ENCODE measurements around the gene RNF10.

Gene RNF10

DNA sequence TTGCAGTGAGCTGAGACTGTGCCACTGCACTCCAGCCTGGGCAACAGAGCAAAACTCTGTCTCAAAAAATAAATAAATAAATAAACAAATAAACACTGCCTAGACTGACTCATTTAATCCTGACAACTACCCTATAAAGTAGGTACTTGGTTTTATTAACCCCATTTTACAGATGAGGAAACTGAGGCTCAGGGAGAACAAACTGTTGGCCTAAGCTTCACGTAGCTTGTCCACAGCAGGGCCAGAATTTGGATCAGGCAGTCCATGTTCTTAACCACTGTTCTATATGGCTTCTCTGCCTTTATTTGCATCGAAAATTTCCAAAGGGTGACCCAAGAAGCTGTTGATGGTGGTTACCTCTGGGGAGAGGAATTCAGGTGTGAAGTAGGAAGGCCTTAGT lies 52.7 kb downstream of the RNF10 start:
- Histone ChIP-seq H3K9ac (ENCODE audit: insufficient read length) (no peak overlapping the region), H3K36me3 (ENCODE audit: insufficient read depth, low read length) (no peaks in the 10 kb centered on the region), H3K27ac (no peak overlapping the region), H3K9me3 (ENCODE audit: low read depth, low read length) (no peaks in the 10 kb centered on the region), H3K4me3 (no peak overlapping the region)
- TF ChIP-seq EZH2 (IDR thresholded peaks at IDR 0.05) (no peak), POLR2AphosphoS5 (IDR thresholded peaks at IDR 0.05; ENCODE audit: borderline replicate concordance, low read depth, low read length) (no peak), FOXP2 (optimal IDR thresholded peaks at IDR 0.05; ENCODE audit: control extremely low read depth, extremely low read length, insufficient read depth) (no peak)
- no peak for DNase-seq (ENCODE audit: low read depth, low spot score)

DNA sequence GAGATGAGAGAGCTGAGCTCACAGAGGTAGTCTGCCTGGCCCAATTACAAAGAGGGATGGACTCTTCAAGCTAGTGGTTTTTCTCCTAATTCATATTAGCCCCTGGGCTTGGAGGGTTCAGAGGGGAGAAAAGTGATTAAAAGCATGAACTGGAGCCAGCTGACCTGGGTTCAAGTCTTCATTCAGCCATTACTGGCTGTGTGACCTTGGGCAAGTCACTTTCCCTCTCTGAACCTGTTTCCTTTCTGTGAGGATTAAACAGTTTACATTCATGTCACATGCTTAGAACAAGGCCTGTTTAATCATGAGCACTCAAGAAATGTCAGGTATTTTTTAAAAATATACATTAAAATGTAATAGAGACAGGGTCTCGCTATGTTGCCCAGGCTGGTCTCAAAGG lies 54.2 kb downstream of the RNF10 start:
- DNase-seq (ENCODE audit: low read depth, low spot score): no peak
- Histone ChIP-seq H3K4me3 (no peak overlapping the region), H3K27ac (no peak overlapping the region), H3K36me3 (ENCODE audit: insufficient read depth, low read length) (no peaks in the 10 kb centered on the region), H3K9ac (ENCODE audit: insufficient read length) (no peak overlapping the region), H3K9me3 (ENCODE audit: low read depth, low read length) (no peaks in the 10 kb centered on the region)
- TF ChIP-seq EZH2 (IDR thresholded peaks at IDR 0.05) (no peak), FOXP2 (optimal IDR thresholded peaks at IDR 0.05; ENCODE audit: control extremely low read depth, extremely low read length, insufficient read depth) (no peak), POLR2AphosphoS5 (IDR thresholded peaks at IDR 0.05; ENCODE audit: borderline replicate concordance, low read depth, low read length) (no peak)

DNA sequence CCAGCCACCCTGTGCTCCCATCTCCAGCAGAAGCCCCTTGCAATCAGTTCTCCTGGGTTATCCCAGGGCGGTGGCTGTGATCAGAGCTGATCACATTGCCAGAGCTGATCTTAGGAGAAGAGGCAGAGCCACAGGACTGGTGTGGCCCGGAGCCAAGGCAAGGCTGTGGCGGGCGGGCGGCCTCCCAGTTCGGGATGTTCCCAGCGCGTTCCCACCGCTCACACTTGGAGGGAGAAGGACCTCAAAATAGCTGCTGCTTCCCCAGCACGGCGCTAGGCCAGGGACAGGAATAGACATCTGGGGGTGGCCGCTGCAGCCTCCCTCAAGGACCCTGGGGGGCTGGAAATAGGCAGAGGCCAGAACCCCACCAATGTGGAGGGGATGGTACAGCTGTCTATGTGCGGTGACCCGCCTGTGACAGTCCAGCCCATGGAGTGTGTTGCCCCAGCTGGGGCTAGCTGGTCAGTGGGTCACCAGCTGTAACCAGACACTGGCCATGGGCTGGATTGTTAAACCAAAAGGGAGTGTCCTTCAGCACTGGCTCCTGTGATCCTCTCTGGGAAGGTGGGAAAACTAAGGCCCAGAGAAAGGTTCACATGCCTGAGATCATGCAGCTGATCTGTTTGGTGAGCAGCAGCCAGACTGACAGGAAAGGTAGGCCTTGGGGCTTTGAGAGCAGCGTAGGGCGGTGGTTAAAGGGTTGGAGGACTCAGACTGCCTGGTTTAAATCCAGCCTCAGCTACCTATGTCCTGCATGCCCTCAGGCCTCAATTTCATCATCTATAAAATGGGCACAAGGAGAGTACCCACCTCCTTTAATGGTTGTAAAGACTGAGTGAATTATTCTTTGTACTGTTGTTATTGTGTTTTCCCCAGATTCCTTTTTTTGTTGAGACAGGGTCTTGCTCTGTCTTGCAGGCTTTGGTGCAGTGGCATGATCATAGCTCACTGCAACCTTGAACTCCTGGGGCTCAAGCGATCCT lies 55.1 kb downstream of the RNF10 start:
- H3K9me3 ChIP-seq (ENCODE audit: low read depth, low read length): no peaks in the 10 kb centered on the region
- no peak overlapping the region for H3K27ac ChIP-seq
- H3K36me3 ChIP-seq (ENCODE audit: insufficient read depth, low read length): no peaks in the 10 kb centered on the region
- no peak for TF ChIP-seq EZH2 (IDR thresholded peaks at IDR 0.05)
- no peak for DNase-seq (ENCODE audit: low read depth, low spot score)
- no peak overlapping the region for H3K4me3 ChIP-seq
- no peak overlapping the region for H3K9ac ChIP-seq (ENCODE audit: insufficient read length)

DNA sequence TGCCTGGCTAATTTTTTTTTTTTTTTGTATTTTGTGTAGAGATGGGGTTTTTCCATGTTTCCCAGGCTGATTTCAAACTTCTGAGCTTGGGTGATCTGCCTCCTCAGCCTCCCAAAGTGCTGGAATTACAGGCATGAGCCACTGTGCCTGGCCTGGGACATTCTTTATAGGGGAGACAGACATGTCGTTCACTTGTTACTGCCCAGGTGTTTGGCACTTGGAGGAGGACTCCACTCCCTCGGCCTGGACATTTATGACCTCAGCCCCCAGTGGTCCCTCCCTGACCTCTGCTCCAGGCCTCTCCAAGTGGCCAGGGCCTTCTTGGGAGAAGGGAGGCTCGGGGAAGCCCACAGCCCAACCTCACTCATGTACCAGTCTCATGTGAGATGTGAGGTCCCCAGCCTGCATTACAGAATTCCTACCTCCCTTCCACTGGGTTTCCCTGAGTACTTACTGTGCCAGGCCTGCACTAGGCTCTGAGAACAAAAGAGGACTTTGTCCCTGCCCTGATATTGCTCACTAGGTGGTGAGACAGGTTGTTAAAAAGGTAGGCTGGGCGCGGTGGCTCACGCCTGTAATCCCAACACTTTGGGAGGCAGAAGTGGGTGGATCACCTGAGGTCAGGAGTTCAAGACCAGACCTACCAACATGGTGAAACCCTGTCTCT lies 56.7 kb downstream of the RNF10 start:
- H3K4me3 ChIP-seq: no peak overlapping the region
- no peak overlapping the region for H3K27ac ChIP-seq
- no peaks in the 10 kb centered on the region for H3K36me3 ChIP-seq (ENCODE audit: insufficient read depth, low read length)
- no peak overlapping the region for H3K9ac ChIP-seq (ENCODE audit: insufficient read length)
- no peak for TF ChIP-seq POLR2AphosphoS5 (IDR thresholded peaks at IDR 0.05; ENCODE audit: borderline replicate concordance, low read depth, low read length)
- no peak for TF ChIP-seq EZH2 (IDR thresholded peaks at IDR 0.05)
- no peak for TF ChIP-seq FOXP2 (optimal IDR thresholded peaks at IDR 0.05; ENCODE audit: control extremely low read depth, extremely low read length, insufficient read depth)
- no peak for DNase-seq (ENCODE audit: low read depth, low spot score)
- H3K9me3 ChIP-seq (ENCODE audit: low read depth, low read length): no peaks in the 10 kb centered on the region

DNA sequence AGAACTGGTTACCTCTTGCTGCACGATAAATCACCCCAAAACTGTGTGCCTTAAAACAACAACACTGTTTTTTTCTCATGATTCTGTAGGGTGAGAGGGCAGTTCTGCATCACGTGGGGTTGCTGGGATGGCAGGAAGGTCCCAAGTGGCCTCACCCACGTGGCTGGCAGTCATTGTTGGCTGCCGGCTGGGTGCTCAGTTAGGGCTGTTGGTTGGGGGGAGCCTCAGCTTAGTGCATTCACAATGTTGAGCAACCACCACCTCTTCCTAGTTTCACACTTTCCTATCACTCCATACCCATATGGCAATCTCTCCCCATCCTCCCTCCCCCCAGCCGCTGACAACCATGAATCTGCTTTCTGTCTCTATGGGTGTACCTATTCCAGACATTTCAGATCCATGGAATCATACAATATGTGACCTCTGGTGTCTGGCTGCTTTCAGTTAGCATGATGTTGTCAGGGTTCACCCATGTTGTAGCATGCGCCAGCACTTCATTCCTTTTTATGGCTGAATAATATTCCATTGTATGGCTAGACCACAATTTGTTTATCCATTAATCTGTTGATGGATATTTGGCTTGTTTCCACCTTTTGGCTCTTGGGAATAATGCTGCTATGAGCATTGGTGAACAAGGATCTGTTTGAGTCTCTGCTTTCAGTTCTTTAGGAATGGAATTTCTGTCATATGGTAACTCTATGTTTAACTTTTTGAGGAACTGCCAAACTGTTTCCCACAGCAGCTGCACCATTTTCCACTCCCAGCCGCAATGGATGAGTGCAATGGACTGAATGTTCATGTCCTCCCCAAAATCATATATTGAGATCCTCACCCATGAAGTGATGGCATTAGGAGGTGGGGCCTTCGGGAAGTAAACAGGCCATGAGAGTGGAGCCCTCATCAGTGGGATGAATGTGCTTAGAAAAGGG lies 58.2 kb downstream of the RNF10 start:
- Histone ChIP-seq H3K36me3 (ENCODE audit: insufficient read depth, low read length) (no peaks in the 10 kb centered on the region), H3K27ac (no peak overlapping the region), H3K9me3 (ENCODE audit: low read depth, low read length) (no peaks in the 10 kb centered on the region), H3K9ac (ENCODE audit: insufficient read length) (no peak overlapping the region), H3K4me3 (no peak overlapping the region)
- no peak for DNase-seq (ENCODE audit: low read depth, low spot score)
- TF ChIP-seq POLR2AphosphoS5 (IDR thresholded peaks at IDR 0.05; ENCODE audit: borderline replicate concordance, low read depth, low read length) (no peak), FOXP2 (optimal IDR thresholded peaks at IDR 0.05; ENCODE audit: control extremely low read depth, extremely low read length, insufficient read depth) (no peak), EZH2 (IDR thresholded peaks at IDR 0.05) (no peak)

DNA sequence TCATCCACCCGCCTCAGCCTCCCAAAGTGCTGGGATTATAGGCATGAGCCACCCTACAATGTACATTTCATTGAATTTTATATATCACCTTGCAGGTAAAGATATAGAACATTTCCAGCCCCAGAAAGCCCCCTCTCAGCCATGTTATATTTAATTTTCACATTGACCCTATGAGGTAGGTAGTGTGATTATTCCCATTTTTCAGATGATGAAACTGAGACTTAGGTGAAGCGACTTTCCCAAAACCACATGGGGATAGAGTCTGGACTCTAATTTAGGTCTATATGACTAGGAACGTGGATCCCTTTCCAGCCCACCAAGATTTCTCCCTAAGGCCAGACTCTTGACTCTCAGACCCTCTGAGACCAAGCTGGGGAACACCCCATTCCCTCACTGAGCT lies 62.7 kb downstream of the RNF10 start:
- no peaks in the 10 kb centered on the region for H3K9me3 ChIP-seq (ENCODE audit: low read depth, low read length)
- H3K4me3 ChIP-seq: no peak overlapping the region
- no peaks in the 10 kb centered on the region for H3K36me3 ChIP-seq (ENCODE audit: insufficient read depth, low read length)
- no peak overlapping the region for H3K27ac ChIP-seq
- DNase-seq (ENCODE audit: low read depth, low spot score): no peak
- no peak overlapping the region for H3K9ac ChIP-seq (ENCODE audit: insufficient read length)
- TF ChIP-seq EZH2 (IDR thresholded peaks at IDR 0.05): no peak
- no peak for TF ChIP-seq FOXP2 (optimal IDR thresholded peaks at IDR 0.05; ENCODE audit: control extremely low read depth, extremely low read length, insufficient read depth)
- TF ChIP-seq POLR2AphosphoS5 (IDR thresholded peaks at IDR 0.05; ENCODE audit: borderline replicate concordance, low read depth, low read length): no peak

DNA sequence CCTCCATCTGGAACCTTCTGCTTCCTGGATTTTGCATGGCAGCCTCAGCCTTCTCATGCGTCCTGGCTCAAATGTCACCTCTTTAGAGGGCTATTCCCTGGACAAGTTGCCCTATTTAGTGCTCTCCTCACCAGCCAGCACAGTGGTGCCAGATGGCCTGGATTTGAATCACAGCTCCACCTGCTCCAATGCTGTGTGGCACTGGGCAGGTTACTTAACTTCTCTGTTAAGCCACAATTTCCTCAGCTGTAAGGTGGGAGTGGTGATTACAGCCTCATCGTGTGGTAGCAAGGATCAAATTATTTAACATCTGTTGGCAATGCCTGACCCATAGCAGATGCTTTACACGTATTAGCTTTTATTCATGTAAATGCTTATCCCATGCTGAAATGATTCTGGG lies 63.7 kb downstream of the RNF10 start:
- H3K36me3 ChIP-seq (ENCODE audit: insufficient read depth, low read length): no peaks in the 10 kb centered on the region
- TF ChIP-seq POLR2AphosphoS5 (IDR thresholded peaks at IDR 0.05; ENCODE audit: borderline replicate concordance, low read depth, low read length) (no peak), EZH2 (IDR thresholded peaks at IDR 0.05) (no peak), FOXP2 (optimal IDR thresholded peaks at IDR 0.05; ENCODE audit: control extremely low read depth, extremely low read length, insufficient read depth) (no peak)
- H3K27ac ChIP-seq: no peak overlapping the region
- H3K4me3 ChIP-seq: no peak overlapping the region
- DNase-seq (ENCODE audit: low read depth, low spot score): no peak
- no peaks in the 10 kb centered on the region for H3K9me3 ChIP-seq (ENCODE audit: low read depth, low read length)
- H3K9ac ChIP-seq (ENCODE audit: insufficient read length): no peak overlapping the region

Data from SK-N-MC (cell line).